Measurements from ENCODE around the gene AP1B1.

The AP1B1 gene

GRCh38 chr22:29335656-29336055 is 52.7 kb downstream of the AP1B1 start:
- no peak overlapping the region for H3K27ac Mint-ChIP-seq
- peaks cover 3% of the 10 kb centered on the region for H3K36me3 Mint-ChIP-seq
- H3K27me3 Mint-ChIP-seq = no peaks in the 10 kb centered on the region
- no peaks in the 10 kb centered on the region for H3K9me3 Mint-ChIP-seq (ENCODE audit: low read depth)
- no peaks in the 10 kb centered on the region for H3K4me1 Mint-ChIP-seq (ENCODE audit: low read depth)
- H3K4me3 Mint-ChIP-seq = no peak overlapping the region

GRCh38 chr22:29334696-29335344 is 53.5 kb downstream of the AP1B1 start:
- H3K27ac Mint-ChIP-seq = no peak overlapping the region
- H3K36me3 Mint-ChIP-seq = peaks cover 3% of the 10 kb centered on the region
- H3K9me3 Mint-ChIP-seq (ENCODE audit: low read depth) = no peaks in the 10 kb centered on the region
- no peak overlapping the region for H3K4me3 Mint-ChIP-seq
- H3K4me1 Mint-ChIP-seq (ENCODE audit: low read depth) = no peaks in the 10 kb centered on the region
- no peaks in the 10 kb centered on the region for H3K27me3 Mint-ChIP-seq

GRCh38 chr22:29334148-29334547 is 54.2 kb downstream of the AP1B1 start:
- Mint-ChIP-seq H3K9me3 (ENCODE audit: low read depth) (no peaks in the 10 kb centered on the region), H3K36me3 (peaks cover 3% of the 10 kb centered on the region), H3K4me3 (no peak overlapping the region), H3K27ac (no peak overlapping the region), H3K4me1 (ENCODE audit: low read depth) (no peaks in the 10 kb centered on the region), H3K27me3 (no peaks in the 10 kb centered on the region)

- no peaks in the 10 kb centered on the region for H3K4me1 Mint-ChIP-seq (ENCODE audit: low read depth)
- no peaks in the 10 kb centered on the region for H3K9me3 Mint-ChIP-seq (ENCODE audit: low read depth)
- no peaks in the 10 kb centered on the region for H3K27me3 Mint-ChIP-seq
- peaks cover 3% of the 10 kb centered on the region for H3K36me3 Mint-ChIP-seq
- H3K27ac Mint-ChIP-seq = no peak overlapping the region
- H3K4me3 Mint-ChIP-seq = no peak overlapping the region
These were observed 55.4 kb downstream of the AP1B1 start for GRCh38 chr22:29332886-29333496.

- H3K9me3 Mint-ChIP-seq (ENCODE audit: low read depth) = no peaks in the 10 kb centered on the region
- no peak overlapping the region for H3K27ac Mint-ChIP-seq
- H3K4me1 Mint-ChIP-seq (ENCODE audit: low read depth) = no peaks in the 10 kb centered on the region
- no peaks in the 10 kb centered on the region for H3K27me3 Mint-ChIP-seq
- no peak overlapping the region for H3K4me3 Mint-ChIP-seq
- peaks cover under 1% of the 10 kb centered on the region for H3K36me3 Mint-ChIP-seq
These were observed 56.6 kb downstream of the AP1B1 start for GRCh38 chr22:29331658-29332300.

- Mint-ChIP-seq H3K27ac (no peak overlapping the region), H3K36me3 (no peaks in the 10 kb centered on the region), H3K4me3 (no peak overlapping the region)
These were observed 57.2 kb downstream of the AP1B1 start for GRCh38 chr22:29331213-29331612.

GRCh38 chr22:29330753-29331152 is 57.6 kb downstream of the AP1B1 start:
- no peak overlapping the region for H3K4me3 Mint-ChIP-seq
- no peaks in the 10 kb centered on the region for H3K9me3 Mint-ChIP-seq (ENCODE audit: low read depth)
- no peaks in the 10 kb centered on the region for H3K27me3 Mint-ChIP-seq

More at GRCh38 chr22:29331213-29331612, 57.2 kb downstream of the AP1B1 start:
- no peaks in the 10 kb centered on the region for H3K9me3 Mint-ChIP-seq (ENCODE audit: low read depth)
- H3K27me3 Mint-ChIP-seq = no peaks in the 10 kb centered on the region
- no peaks in the 10 kb centered on the region for H3K4me1 Mint-ChIP-seq (ENCODE audit: low read depth)

GRCh38 chr22:29330291-29330690 is 58.1 kb downstream of the AP1B1 start:
- Mint-ChIP-seq H3K27me3 (no peaks in the 10 kb centered on the region), H3K36me3 (no peaks in the 10 kb centered on the region), H3K27ac (no peak overlapping the region), H3K4me1 (ENCODE audit: low read depth) (no peaks in the 10 kb centered on the region), H3K9me3 (ENCODE audit: low read depth) (no peaks in the 10 kb centered on the region), H3K4me3 (no peak overlapping the region)

More at GRCh38 chr22:29330753-29331152, 57.6 kb downstream of the AP1B1 start:
- no peaks in the 10 kb centered on the region for H3K36me3 Mint-ChIP-seq
- no peaks in the 10 kb centered on the region for H3K4me1 Mint-ChIP-seq (ENCODE audit: low read depth)
- H3K27ac Mint-ChIP-seq = no peak overlapping the region

- Mint-ChIP-seq H3K4me3 (no peak overlapping the region), H3K27ac (no peak overlapping the region), H3K27me3 (no peaks in the 10 kb centered on the region), H3K4me1 (ENCODE audit: low read depth) (no peaks in the 10 kb centered on the region), H3K9me3 (ENCODE audit: low read depth) (no peaks in the 10 kb centered on the region), H3K36me3 (no peaks in the 10 kb centered on the region)
These were observed 58.8 kb downstream of the AP1B1 start for GRCh38 chr22:29329581-29329980.

GRCh38 chr22:29328566-29329500 is 59.5 kb downstream of the AP1B1 start:
- Mint-ChIP-seq H3K4me3 (no peak overlapping the region), H3K4me1 (ENCODE audit: low read depth) (no peaks in the 10 kb centered on the region), H3K9me3 (ENCODE audit: low read depth) (no peaks in the 10 kb centered on the region), H3K27me3 (no peaks in the 10 kb centered on the region), H3K27ac (no peak overlapping the region), H3K36me3 (no peaks in the 10 kb centered on the region)

GRCh38 chr22:29328055-29328454 is 60.3 kb downstream of the AP1B1 start:
- no peaks in the 10 kb centered on the region for H3K36me3 Mint-ChIP-seq
- H3K9me3 Mint-ChIP-seq (ENCODE audit: low read depth) = no peaks in the 10 kb centered on the region
- H3K27me3 Mint-ChIP-seq = no peaks in the 10 kb centered on the region
- no peaks in the 10 kb centered on the region for H3K4me1 Mint-ChIP-seq (ENCODE audit: low read depth)
- H3K27ac Mint-ChIP-seq = no peak overlapping the region
- no peak overlapping the region for H3K4me3 Mint-ChIP-seq

- no peaks in the 10 kb centered on the region for H3K36me3 Mint-ChIP-seq
- no peaks in the 10 kb centered on the region for H3K4me1 Mint-ChIP-seq (ENCODE audit: low read depth)
- no peak overlapping the region for H3K27ac Mint-ChIP-seq
- H3K9me3 Mint-ChIP-seq (ENCODE audit: low read depth) = no peaks in the 10 kb centered on the region
- no peak overlapping the region for H3K4me3 Mint-ChIP-seq
- H3K27me3 Mint-ChIP-seq = no peaks in the 10 kb centered on the region
These were observed 61.1 kb downstream of the AP1B1 start for GRCh38 chr22:29327089-29327764.

- Mint-ChIP-seq H3K27ac (no peak overlapping the region), H3K4me1 (ENCODE audit: low read depth) (no peaks in the 10 kb centered on the region), H3K36me3 (no peaks in the 10 kb centered on the region), H3K9me3 (ENCODE audit: low read depth) (no peaks in the 10 kb centered on the region), H3K27me3 (no peaks in the 10 kb centered on the region), H3K4me3 (no peak overlapping the region)
These were observed 61.9 kb downstream of the AP1B1 start for GRCh38 chr22:29326481-29326880.

- no peaks in the 10 kb centered on the region for H3K9me3 Mint-ChIP-seq (ENCODE audit: low read depth)
- H3K36me3 Mint-ChIP-seq = no peaks in the 10 kb centered on the region
- no peaks in the 10 kb centered on the region for H3K4me1 Mint-ChIP-seq (ENCODE audit: low read depth)
- no peak overlapping the region for H3K27ac Mint-ChIP-seq
- no peak overlapping the region for H3K4me3 Mint-ChIP-seq
- H3K27me3 Mint-ChIP-seq = no peaks in the 10 kb centered on the region
These were observed 62.5 kb downstream of the AP1B1 start for GRCh38 chr22:29325785-29326315.
